ENCODE measurements around the gene ZNF446. TPM values are rescaled to one million over a fixed set of nuclear protein-coding genes. Genes with fewer than 3 reads are reported as not detected.
A peak's percentile ranks its signal among the peaks of the same experiment; 100 is the strongest.

ZNF446 gene
- total and polyA plus RNA-seq, 9 of the 15 experiments (the other 6 are each of a cell fraction or from before 2014, with no cell fraction given): 0.07 to 4.8 (median 1.2) TPM

GRCh38 chr19:58518256-58519086 is 42.3 kb downstream of the ZNF446 start (continued):
- TF ChIP-seq ETS1 (conservative IDR thresholded peaks at IDR 0.05; ENCODE audit: control insufficient read depth, low read depth, low read length): 0 out of 2 replicates have a peak, but pooled peaks have one; percentile 6
- no peak for TF ChIP-seq ZBTB9 (CRISPR knock-in tag; IDR thresholded peaks at IDR 0.05)
- no peak for TF ChIP-seq IRF1 (CRISPR knock-in tag; IDR thresholded peaks at IDR 0.05; ENCODE audit: borderline replicate concordance)
- no peak for TF ChIP-seq ZNF764 (CRISPR knock-in tag; IDR thresholded peaks at IDR 0.05; ENCODE audit: low read depth)
- TF ChIP-seq ARNT (IDR thresholded peaks at IDR 0.05): no peak
- TF ChIP-seq HNRNPLL (IDR thresholded peaks at IDR 0.05; ENCODE audit: low read depth, low read length, poor library complexity, severe bottlenecking): no peak
- TF ChIP-seq CBFB (CRISPR knock-in tag; IDR thresholded peaks at IDR 0.05): no peak
- TF ChIP-seq SPI1 (IDR thresholded peaks at IDR 0.05; ENCODE audit: borderline replicate concordance, low read depth, low read length): 0 out of 2 replicates have a peak, but pooled peaks have one; percentile 14
- TF ChIP-seq ZNF57 (CRISPR knock-in tag; IDR thresholded peaks at IDR 0.05): no peak
- TF ChIP-seq NKRF (IDR thresholded peaks at IDR 0.05; ENCODE audit: borderline replicate concordance): no peak
- TF ChIP-seq HNRNPL (IDR thresholded peaks at IDR 0.05; ENCODE audit: low read depth, low read length): no peak
- TF ChIP-seq CEBPB (tag; IDR thresholded peaks at IDR 0.05): 0 out of 2 replicates have a peak, but pooled peaks have one; percentile 24
- TF ChIP-seq TEAD1 (CRISPR knock-in tag; IDR thresholded peaks at IDR 0.05): no peak
- TF ChIP-seq SRSF9 (IDR thresholded peaks at IDR 0.05; ENCODE audit: borderline replicate concordance, low read depth, low read length): no peak
- TF ChIP-seq OTX1 (CRISPR knock-in tag; IDR thresholded peaks at IDR 0.05): 0 out of 2 replicates have a peak, but pooled peaks have one; percentile 28
- TF ChIP-seq SMC3 (conservative IDR thresholded peaks at IDR 0.05; ENCODE audit: insufficient read depth, low read depth, low read length): peak; percentile 27; the same call in 1 of the 2 replicates
- TF ChIP-seq STAT5A (IDR thresholded peaks at IDR 0.05; ENCODE audit: borderline replicate concordance, low read length): no peak
- TF ChIP-seq NONO (IDR thresholded peaks at IDR 0.05; ENCODE audit: low read depth in 2 of 2, low read length in 1 of 2): no peak
- TF ChIP-seq SMARCA4 (IDR thresholded peaks at IDR 0.05): 0 out of 2 replicates have a peak, but pooled peaks have one; percentile 1
- TF ChIP-seq PHB (CRISPR knock-in tag; IDR thresholded peaks at IDR 0.05): no peak
- TF ChIP-seq HMG20A (CRISPR knock-in tag; conservative IDR thresholded peaks at IDR 0.05): no peak
- no peak for TF ChIP-seq SRSF7 (optimal IDR thresholded peaks at IDR 0.05; ENCODE audit: low read depth, low read length)
- TF ChIP-seq CBX3 (IDR thresholded peaks at IDR 0.05; ENCODE audit: borderline replicate concordance in 1 of 2, low read length in 2 of 2): no peak
